GM19468 (cell line): ENCODE data around the gene PITPNC1.

Experiments used
- ATAC-seq: cut with Tn5 transposase; IDR thresholded peaks from one replicate; pipeline ENCODE4 v1.9.1; 2021; ENCODE audit warnings: mild to moderate bottlenecking, moderate library complexity, moderate number of reproducible peaks; ENCODE audit not compliant: unreplicated experiment; ENCODE audit errors: extremely low read depth

The PITPNC1 gene

GRCh38 chr17:67528751-67529436 lies 151.8 kb downstream of the PITPNC1 start:
- no peak for ATAC-seq

- no peak for ATAC-seq
Measured at GRCh38 chr17:67531291-67531690, 154.2 kb downstream of the PITPNC1 start.

- no peak for ATAC-seq
Measured at GRCh38 chr17:67532326-67532871, 155.3 kb downstream of the PITPNC1 start.

GRCh38 chr17:67534941-67535340 lies 157.9 kb downstream of the PITPNC1 start:
- no peak for ATAC-seq

GRCh38 chr17:67542219-67543114 lies 165.4 kb downstream of the PITPNC1 start:
- no peak for ATAC-seq

- ATAC-seq = no peak
Measured at GRCh38 chr17:67544364-67544955, 167.4 kb downstream of the PITPNC1 start.

GRCh38 chr17:67546578-67547527 lies 169.8 kb downstream of the PITPNC1 start:
- ATAC-seq = peak; percentile 89

- no peak for ATAC-seq
Measured at GRCh38 chr17:67548693-67549092, 171.6 kb downstream of the PITPNC1 start.

GRCh38 chr17:67549820-67550219 lies 172.7 kb downstream of the PITPNC1 start:
- ATAC-seq = no peak

GRCh38 chr17:67554634-67555033 lies 177.6 kb downstream of the PITPNC1 start:
- no peak for ATAC-seq

- no peak for ATAC-seq
Measured at GRCh38 chr17:67555855-67556254, 178.8 kb downstream of the PITPNC1 start.

GRCh38 chr17:67557052-67557845 lies 180.2 kb downstream of the PITPNC1 start:
- no peak for ATAC-seq

GRCh38 chr17:67557921-67558320 lies 180.8 kb downstream of the PITPNC1 start:
- ATAC-seq = no peak

GRCh38 chr17:67558740-67559380 lies 181.8 kb downstream of the PITPNC1 start:
- no peak for ATAC-seq

GRCh38 chr17:67559381-67559966 lies 182.4 kb downstream of the PITPNC1 start:
- no peak for ATAC-seq

GRCh38 chr17:67562005-67562404 lies 184.9 kb downstream of the PITPNC1 start:
- ATAC-seq = no peak

GRCh38 chr17:67563692-67564228 lies 186.7 kb downstream of the PITPNC1 start:
- ATAC-seq = no peak

GRCh38 chr17:67565068-67565467 lies 188.0 kb downstream of the PITPNC1 start:
- no peak for ATAC-seq
